Bronchial epithelial cell (primary cell): ENCODE measurements around the gene CPAMD8. TPM values are rescaled to one million over a fixed set of nuclear protein-coding genes. Genes with fewer than 3 reads are reported as not detected.
A peak's percentile ranks its signal among the peaks of the same experiment; 100 is the strongest.
"Not testable (repeated sequence)": the region's sequence is repeated elsewhere in the genome, so short reads cannot be mapped to it uniquely, and the experiment has no call there.

ENCODE experiments used
- DNase-seq: peaks from one replicate; pipeline ENCODE4 v3.0.0-alpha.2; 2010; ENCODE audit warnings: low read depth
- FAIRE-seq: peaks from 2 replicates; lab custom pipeline; 2011; peaks lifted over from hg19 to GRCh38; lab: Jason Lieb, UNC
- H3K27me3 ChIP-seq: 2 replicates; pipeline ENCODE4 v1.5.1; 2011; ENCODE audit warnings: low read length; ENCODE audit not compliant: control insufficient read depth, insufficient read depth
- H3K36me3 ChIP-seq: 2 replicates; pipeline ENCODE4 v1.5.1; 2011; ENCODE audit warnings: low read length; ENCODE audit not compliant: control insufficient read depth, insufficient read depth
- H3K4me3 ChIP-seq: 2 replicates; pipeline ENCODE4 v1.5.1; 2011; ENCODE audit warnings: mild to moderate bottlenecking, low read depth, low read length, control low read depth
- total RNA-seq: library from RNA; depleted of rRNA; stranded (reverse); fragments of >200 nt; gene quantifications from 2 replicates; pipeline ENCODE4 v1.2.1, GENCODE V29; 2014
- TF ChIP-seq, protein P1 (sequence below): IDR thresholded peaks from 2 replicates; pipeline ENCODE4 v1.5.1; 2011; ENCODE audit warnings: mild to moderate bottlenecking, moderate library complexity, low read length, control low read depth, inconsistent platforms; ENCODE audit not compliant: insufficient read depth, severe bottlenecking

CPAMD8 gene
- total RNA-seq, 1 donor from 2014 or later: 0.53 TPM

- FAIRE-seq (no peak), DNase-seq (no peak)
- TF ChIP-seq, protein P1, sequence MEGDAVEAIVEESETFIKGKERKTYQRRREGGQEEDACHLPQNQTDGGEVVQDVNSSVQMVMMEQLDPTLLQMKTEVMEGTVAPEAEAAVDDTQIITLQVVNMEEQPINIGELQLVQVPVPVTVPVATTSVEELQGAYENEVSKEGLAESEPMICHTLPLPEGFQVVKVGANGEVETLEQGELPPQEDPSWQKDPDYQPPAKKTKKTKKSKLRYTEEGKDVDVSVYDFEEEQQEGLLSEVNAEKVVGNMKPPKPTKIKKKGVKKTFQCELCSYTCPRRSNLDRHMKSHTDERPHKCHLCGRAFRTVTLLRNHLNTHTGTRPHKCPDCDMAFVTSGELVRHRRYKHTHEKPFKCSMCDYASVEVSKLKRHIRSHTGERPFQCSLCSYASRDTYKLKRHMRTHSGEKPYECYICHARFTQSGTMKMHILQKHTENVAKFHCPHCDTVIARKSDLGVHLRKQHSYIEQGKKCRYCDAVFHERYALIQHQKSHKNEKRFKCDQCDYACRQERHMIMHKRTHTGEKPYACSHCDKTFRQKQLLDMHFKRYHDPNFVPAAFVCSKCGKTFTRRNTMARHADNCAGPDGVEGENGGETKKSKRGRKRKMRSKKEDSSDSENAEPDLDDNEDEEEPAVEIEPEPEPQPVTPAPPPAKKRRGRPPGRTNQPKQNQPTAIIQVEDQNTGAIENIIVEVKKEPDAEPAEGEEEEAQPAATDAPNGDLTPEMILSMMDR: no peak
- Histone ChIP-seq H3K27me3 (no peaks in the 10 kb centered on the region), H3K36me3 (no peaks in the 10 kb centered on the region), H3K4me3 (no peak overlapping the region)
Measured at GRCh38 chr19:16945762-16946465, 80.7 kb downstream of the CPAMD8 start.

DNA sequence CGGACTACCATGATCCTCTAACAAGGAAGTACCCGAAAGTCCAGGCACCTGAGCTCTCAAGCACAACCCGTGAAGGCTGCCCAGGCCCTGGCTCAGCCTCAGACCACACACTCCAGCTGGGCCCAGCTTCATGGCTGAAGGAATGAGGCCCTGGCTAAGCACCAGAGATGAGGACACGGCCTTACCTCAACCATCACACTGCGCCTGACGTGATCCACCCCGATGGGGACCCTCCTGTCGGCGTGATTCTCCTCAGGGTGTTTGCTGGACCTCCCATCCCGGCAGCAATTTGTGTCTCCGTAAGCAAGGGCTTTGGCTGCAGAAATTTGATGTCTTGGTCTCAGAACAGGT is 81.3 kb downstream of the CPAMD8 start:
- TF ChIP-seq, protein P1: no peak
- H3K36me3 ChIP-seq: no peaks in the 10 kb centered on the region
- H3K4me3 ChIP-seq: no peak overlapping the region
- no peak for FAIRE-seq
- DNase-seq: no peak
- H3K27me3 ChIP-seq: no peaks in the 10 kb centered on the region

DNA sequence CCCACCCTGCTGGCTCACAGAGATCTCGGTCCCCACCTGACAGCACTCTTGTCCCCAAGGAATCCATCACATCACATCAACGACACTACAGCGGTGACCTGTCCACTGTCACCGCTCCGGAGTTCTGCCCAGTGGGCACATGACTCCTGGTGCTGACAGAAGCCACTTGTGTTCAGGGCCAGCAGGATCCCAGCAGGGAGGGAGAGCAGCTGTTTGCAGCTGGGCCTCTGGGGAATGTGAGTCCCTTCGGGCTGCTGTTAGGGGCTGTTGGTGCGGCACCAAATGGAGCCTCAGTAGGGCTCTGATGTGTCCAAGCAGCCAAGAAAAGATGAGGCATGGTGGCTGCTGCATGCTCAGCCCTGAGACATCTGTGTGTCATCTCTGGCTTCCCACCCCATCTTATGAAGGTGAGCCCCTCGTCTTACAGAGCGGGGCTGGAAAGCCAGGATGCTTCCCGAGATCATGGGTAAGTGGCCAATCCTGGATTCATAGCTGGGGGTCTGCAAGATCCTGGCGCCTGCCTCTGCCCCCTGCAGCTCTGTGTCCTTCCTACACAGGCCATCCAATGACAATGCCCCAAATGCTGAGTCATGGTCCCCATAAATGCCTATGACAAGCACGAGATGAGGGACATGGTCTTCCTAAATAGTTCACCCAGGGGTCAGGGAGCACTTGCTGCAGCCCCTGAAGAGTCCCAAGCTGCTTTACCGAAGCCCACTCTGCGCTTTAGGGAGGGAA is 81.8 kb downstream of the CPAMD8 start:
- TF ChIP-seq, protein P1: no peak
- DNase-seq (no peak), FAIRE-seq (peak; percentile 40)
- H3K4me3 ChIP-seq: no peak overlapping the region
- H3K36me3 ChIP-seq: no peaks in the 10 kb centered on the region
- no peaks in the 10 kb centered on the region for H3K27me3 ChIP-seq

DNA sequence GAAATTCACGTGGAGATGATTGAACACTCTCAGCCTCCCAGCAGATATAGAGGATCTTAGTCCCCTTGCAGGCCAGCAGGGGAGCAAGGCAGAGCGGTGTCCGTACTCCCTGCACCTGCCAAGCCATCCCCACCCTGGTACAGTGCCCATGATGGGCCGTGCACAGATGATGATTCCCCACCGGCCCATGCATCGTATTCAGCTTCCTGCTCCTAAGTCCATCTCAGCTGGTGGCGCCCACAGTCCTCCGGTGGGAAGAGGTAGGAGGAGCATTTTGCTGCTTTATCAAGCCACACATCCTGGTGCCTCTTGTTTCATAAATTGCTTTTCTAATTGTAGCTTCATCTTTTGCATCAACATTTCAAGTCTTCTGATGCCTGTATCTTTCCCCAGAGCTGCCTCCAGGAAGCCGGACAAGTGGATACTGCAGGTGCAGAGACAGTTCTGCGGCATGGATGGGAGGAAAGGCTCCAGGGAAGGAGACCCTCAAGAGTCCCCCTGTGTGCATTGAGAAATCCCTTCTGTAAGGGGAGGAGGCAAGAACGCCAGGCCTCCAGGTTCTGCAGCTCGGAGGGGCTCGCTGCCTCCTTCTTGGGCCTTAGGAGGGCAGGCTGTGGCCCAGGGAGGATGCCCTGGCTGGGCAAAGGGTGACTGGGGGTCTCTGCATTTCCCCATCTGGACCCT is 82.5 kb downstream of the CPAMD8 start:
- TF ChIP-seq, protein P1: no peak
- DNase-seq: no peak
- H3K27me3 ChIP-seq: no peaks in the 10 kb centered on the region
- no peaks in the 10 kb centered on the region for H3K36me3 ChIP-seq
- FAIRE-seq: no peak
- no peak overlapping the region for H3K4me3 ChIP-seq

DNA sequence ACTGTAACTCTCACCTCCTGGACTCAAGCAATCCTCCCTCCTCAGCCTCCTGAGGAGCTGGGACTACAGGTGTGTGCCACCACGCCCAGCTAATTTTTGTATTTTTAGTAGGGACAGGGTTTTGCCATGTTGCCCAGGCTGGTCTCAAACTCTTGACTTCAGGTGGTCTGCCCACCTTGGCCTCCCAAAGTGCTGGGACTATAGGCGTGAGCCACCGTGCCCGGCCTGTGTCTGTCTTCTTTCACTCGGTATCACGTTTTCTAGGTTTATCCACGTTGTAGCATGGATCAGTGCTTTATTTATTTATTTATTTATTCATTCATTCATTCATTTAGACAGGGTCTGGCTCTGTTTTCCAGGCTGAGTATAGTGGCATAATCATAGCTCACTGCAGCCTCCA is 83.5 kb downstream of the CPAMD8 start:
- not testable (repeated sequence) for FAIRE-seq, H3K36me3 ChIP-seq, H3K27me3 ChIP-seq, DNase-seq, H3K4me3 ChIP-seq

- FAIRE-seq (no peak), DNase-seq (no peak)
- H3K36me3 ChIP-seq: no peaks in the 10 kb centered on the region
- no peaks in the 10 kb centered on the region for H3K27me3 ChIP-seq
- H3K4me3 ChIP-seq: no peak overlapping the region
- TF ChIP-seq, protein P1: no peak
Measured at GRCh38 chr19:16942583-16942982, 84.0 kb downstream of the CPAMD8 start.
